GM21723 (cell line): ENCODE results near the gene CCL11.

Experiments
- ATAC-seq: cut with Tn5 transposase; IDR thresholded peaks from one replicate; pipeline ENCODE4 v1.9.1; 2021; ENCODE audit warnings: mild to moderate bottlenecking, moderate library complexity; ENCODE audit not compliant: unreplicated experiment

The CCL11 gene

DNA sequence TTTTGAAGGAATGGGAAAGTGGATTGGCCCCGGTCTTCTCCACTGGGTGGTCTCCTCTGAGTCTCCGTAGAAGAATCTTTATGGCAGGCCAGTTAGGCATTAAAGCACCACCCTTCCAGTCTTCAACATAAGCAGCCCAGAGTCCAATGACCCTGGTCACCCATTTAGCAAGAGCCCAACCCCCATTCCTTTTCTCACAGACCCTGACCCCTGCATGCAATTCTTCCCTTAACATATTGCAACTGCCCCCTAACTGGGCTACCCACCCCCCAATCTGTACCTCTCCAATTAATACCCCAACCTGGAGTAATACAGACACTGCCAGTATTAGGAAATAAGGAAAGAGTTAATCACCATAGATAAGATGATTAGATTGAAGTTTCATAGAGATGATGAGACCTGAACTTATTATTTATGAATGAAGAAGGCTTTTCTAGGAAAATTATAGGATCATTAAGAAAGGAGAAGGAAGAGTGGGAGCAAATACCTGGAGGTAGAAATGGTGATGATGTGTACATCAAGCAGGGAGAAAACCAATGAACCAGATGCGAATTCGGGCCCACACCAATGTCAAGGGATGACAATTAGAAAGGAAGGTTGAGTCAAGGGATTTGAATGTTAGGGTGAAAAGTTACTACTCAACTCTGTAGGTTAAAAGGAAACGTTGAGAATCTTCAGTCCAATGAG is 28.1 kb upstream of the CCL11 start:
- no peak for ATAC-seq

DNA sequence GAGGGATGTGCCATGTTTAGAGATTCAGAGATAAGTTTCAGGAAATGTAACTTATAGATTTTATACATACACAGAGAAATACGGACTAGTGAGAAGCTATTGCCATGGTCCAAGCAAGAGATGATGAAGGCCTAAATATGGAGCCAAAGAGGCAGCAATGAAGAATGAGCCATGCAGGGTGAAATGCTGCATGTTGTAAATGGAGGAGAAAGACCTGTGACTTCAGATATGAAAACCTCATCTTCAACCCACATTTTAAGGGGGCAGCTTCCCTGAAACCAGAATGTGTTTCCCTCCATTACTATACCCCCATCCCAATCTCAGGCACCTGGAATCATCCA is 27.6 kb upstream of the CCL11 start:
- no peak for ATAC-seq

DNA sequence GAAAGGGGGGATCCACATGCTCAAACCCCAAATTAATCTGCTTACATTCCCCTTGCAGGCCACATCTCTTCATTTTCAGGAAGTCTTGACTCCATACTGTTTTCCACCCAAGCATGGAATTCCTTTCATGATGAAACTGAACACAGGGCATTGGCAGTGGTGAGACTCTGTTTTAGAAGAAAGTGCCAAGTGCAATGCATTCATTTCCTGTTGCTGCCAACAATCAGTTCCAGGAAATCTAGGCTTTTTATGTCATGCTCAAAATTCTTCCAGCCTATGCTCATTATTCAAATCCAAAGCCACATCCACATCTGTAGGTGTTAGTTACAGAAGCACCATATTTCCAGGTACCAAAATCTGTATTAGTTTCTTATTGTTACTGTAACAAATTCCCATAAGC is 26.4 kb upstream of the CCL11 start:
- no peak for ATAC-seq

DNA sequence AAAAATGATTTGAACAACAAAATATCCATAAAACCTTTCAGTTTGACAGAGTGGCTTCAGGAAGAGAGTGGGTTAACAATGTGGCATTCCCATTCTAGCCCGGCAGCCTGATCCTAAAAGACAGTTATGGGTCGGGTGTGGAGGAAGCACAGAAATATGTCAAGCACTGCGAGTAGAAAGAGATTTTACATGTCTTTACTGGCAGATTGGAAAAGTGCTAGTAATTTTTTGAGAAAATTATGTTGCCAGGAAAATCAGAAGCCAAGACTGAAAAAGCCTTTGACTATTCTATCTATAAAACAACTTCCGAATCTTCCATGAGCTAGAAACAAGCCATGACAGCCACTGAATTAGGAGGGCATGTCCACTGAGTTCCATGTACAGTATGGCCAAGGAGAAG is 24.7 kb upstream of the CCL11 start:
- no peak for ATAC-seq

DNA sequence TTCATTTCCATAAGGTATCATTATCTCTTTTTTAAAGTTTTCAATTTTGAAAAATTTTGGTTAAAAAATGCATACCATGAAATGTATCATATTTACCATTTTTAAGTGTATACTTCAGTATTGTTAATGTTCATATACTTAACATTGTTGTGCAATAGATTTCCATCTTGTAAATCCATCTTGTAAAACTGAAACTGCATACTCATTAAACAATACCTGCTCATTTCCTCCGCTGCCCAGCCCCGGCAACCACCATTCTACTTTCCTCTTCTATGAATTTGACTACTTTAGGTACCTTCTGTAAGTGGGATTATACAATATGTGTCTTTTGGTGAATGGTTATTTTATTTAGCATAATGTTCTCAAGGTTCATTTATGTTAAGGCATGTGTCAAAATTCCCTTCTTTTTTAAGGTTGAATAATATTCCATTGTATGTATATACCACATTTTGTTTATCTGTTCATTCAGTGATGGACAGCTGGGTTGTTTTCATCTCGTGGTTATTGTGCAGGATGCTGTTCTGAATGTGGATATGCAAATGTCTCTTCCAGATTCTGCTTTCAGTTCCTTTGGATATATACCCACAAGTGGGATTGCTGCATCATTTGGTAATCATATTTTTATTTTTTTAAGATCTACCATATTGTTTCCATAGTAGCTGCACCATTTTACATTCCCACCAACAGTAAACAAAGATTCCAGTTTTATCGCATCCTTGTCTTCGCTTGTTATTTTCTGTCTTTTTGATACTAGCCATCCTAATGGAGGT is 23.8 kb upstream of the CCL11 start:
- ATAC-seq, result no peak

DNA sequence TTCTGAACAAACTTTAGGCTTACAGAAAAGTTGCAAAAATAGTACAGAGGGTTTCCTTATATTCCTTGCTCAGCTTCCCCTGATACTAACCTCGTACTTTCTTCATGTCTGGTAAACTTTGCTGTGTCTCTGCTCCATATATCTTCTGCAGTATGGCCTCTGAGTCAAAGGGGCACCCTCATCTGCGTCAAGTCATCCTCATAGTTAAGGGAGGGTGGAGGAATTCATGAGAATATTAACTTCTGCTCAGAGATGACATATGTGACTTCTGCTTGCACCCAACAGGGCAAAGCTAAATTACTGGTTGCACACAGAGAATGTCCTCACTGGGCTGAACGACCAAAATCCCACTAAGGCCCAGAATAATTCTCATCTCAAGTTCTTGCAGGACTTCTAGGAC is 19.8 kb upstream of the CCL11 start:
- ATAC-seq, result no peak

DNA sequence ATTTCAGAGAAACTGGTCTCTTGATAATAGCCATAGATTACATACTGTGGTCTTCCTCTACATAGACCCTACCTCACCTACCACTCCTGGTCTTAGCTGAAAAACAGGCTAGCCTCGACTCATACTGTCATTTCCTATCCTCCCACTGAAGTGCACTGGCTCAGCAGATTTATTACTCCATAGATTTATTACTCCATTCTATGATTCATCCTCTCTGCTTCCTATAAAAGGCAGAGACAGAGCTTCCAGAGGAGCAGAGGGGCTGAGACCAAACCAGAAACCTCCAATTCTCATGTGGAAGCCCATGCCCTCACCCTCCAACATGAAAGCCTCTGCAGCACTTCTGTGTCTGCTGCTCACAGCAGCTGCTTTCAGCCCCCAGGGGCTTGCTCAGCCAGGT is 15.6 kb upstream of the CCL11 start, which contains the start of gene CCL7:
Gene CCL7 (plus strand): TSS at position 253 of the 400 bp plus-strand sequence. CDS start 70 bp downstream, at position 323.
- ATAC-seq, result no peak

DNA sequence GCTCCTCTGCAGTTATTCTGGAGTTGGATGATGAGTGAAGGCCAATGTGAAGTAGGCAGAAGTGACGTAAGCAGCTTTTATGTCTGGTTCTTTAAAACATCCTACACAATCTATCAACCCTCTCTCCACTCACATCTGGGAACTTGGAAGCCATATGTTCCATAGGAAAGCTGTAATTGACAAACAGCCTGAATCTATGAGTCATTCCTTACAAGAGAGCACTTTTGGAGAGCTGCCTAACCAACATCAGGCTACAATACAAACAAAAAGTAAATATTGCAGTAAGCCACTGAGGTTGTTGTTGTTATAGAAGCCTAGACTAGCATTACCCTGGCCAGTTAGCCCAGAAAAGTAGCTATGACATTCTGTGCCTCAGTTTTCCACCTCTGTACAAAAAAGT is 9.7 kb upstream of the CCL11 start:
- no peak for ATAC-seq

DNA sequence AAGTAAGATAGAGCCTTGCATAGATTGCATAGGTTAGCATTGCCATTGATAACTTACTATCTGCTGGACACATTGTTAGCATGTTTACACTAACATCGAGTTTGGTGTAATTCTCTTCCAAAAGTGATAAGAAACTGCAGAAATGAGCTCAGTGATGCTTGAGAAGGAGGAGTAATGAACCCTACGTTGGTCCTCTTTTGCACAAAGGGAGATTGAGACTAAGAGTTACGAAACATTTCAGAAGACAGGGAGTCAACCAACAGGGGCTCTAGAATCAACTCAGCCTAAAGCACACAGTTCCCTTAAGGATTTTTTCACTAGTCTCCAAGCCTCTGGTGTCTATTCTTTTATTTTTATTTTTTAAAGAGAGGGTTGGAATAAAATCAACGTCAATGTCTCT is 8.7 kb upstream of the CCL11 start:
- no peak for ATAC-seq

DNA sequence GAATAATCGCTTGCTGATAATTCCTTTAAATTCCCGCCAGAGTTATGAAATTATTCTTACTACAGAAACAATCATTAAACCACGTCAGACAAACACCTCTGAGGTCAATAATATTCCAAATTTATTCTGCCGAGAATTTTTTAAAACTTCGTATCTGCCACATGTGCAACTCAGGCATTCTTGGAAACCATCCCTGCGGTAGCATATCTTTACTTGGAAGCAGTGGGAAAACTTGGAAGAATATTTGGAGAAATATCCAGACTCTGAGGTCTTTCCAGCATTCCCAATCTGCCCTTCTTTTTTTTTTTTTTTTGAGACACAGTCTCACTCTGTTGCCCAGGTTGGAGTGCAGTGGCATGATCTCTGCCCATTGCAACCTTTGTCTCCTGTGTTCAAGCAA is 2.0 kb upstream of the CCL11 start:
- no peak for ATAC-seq

DNA sequence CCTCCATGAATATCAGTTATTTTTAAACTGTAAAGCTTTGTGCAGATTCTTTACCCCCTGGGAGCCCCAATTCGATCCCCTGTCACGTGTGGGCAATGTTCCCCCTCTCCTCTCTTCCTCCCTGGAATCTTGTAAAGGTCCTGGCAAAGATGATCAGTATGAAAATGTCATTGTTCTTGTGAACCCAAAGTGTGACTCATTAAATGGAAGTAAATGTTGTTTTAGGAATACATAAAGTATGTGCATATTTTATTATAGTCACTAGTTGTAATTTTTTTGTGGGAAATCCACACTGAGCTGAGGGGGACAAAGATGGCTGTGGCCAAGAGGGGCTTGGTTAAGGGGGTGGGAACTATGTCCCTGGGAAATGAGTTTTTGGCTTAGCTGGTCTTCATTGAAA is 2.3 kb downstream of the CCL11 start:
- ATAC-seq, result no peak

DNA sequence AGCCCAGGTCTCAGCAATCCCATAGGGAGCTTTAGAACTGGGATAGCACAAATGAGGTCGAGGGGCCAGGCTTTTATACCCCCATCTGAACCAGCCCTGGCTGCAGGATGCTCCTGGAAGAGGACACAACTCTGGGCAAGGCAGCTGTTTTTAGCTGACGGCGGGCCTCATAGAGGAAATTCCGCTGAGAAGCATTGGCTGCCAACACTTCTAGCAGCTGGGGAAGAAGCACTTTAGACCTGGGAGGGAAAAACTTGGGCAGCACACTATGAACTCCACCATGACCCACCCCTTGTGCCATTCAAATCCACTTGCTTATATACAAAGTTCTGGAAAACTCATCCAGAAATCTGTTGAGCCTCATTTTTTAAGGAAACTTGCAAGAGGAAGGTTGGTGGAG is 5.0 kb downstream of the CCL11 start:
- ATAC-seq, result no peak

DNA sequence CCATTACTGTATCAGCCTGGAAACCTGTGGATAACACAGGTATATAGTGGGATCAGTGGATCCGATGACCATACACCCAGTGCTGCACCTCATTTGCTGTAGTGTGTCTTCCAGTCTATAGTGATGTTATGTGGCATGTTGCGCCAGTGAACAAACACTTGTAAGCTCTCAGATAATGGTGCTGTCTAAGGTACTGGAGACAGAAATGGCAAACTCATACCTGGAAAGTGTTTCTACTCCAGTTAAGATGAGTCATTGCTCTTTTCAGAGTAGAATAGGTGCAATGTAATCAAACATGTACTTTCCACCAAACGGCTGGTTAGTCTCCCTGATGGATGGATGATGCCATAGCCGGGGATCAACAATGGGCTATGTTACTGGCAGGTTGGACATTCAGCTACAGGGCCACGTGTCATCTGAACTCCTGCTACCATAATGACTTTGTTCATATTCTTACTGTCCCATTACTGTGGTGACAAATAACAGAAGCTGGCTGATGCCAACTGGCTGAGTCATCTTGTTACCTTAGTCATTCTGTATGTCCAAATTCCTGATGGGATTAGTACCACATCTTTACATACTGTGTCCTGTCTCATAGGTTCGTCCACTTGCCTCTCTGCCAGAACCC is 6.3 kb downstream of the CCL11 start:
- no peak for ATAC-seq

DNA sequence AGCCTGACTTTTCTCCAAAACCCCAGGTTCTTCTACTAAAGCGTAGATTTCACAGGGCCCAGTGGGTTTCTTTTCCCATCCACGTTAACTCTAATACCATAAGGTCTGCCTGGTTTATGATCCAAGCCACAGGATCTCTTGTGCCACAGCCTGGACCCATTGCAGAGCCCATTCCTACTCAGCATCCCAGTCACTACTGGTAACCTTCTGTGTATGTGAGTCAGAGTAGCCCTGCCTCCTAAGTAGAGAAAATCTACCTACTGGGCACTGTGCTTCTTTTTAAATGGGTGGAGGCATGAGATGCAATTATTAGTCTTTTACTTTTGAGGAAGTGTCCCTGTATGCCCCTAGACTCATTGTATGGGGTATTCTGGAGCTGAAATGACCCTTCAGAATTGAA is 13.5 kb downstream of the CCL11 start:
- no peak for ATAC-seq

DNA sequence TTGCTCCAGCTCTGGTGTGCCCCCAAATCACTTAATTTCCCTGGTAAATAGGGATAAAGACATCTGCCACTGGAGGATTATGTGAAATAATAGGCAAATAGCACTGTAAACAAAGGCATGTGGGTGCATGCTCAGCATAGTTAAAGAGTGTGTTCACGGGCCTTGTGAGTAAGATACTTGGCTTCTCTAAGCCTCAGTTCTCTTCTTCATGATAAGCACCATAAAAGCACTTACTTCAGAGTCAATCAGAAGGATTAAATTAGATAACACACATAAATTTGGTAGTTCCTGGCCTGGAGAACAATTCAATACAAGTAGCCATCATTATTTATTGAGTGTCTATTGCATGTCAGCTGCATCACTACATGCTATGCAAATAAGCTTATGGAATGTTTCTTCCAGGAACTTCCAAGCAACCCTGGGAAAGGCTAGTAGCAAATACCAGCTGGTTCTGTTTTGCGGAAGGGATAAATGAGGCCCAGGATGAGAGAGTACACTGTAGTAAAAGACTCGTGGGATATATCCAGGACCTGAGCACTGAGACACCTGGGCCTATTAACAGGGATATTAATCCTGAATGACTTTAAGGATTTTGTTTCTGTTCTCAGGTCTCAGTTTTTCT is 14.5 kb downstream of the CCL11 start:
- ATAC-seq, result no peak

DNA sequence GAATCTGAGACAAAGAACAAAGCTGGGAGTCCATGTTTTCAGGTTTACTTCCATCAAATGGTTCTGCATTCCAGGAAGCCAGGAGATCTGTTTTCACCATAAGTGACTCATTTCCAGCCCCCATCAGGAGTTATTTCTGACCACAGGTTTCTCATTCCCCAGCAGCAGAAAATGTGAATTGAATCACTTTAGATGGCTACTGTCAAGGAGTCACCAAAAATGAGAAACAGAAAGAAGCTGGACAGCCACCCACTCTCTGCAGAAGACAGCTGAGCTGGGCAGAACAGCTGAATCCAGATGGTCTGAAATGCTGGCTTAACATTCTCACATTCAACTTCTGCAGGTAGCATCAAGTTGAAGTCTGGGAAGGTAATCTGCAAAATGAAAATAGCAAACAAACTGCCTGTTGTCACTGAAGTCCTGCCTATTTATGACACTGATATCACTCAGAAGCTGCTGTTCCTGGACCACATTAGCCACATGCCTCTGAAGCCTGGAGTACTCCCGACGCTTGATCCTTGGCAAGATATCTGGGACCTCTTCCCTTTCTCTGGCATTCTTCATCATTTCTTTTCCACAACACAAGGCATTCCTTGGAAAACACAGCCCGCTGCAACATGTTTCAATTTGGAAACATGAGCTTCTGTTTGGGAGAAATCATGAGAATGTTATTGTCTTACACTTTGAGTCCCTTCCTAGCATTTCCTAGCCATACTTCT is 15.3 kb downstream of the CCL11 start:
- no peak for ATAC-seq

DNA sequence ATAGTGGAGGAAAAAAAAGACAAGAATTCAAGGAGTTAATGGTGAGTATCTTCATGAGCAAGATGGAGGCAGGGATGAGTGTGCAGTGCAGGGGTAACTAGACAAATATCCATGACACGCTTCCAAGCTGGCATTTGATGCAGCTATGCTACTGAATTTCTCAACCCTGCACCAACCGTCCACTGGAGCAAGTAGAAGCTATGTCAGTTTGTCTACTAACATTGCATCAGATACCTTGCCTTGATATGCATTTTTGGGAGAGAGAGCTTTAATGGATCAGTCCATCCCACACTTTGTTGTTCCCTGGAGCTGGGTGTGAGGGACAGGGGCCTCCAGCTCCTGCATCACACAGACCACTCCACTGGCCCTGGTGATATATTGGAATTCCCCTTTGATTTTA is 16.4 kb downstream of the CCL11 start:
- ATAC-seq, result no peak

DNA sequence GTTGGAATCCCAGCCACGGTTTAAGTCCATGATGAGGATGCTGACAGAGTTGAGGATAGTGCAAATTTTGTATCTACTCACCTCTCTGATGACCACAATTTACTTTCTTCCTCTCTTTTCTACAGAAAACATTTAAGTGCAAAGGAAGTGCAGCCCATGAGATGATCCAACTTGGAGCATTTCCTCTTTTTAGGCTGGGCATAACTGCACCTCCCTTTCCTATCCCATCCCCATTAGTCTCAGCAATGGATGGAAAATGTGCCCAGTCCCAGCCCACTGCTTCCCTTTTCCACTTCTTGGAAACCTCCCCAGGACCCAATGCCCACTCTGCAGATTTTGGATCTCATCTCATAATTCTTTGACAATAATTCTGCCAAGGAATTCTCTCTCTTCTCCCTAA is 17.1 kb downstream of the CCL11 start:
- ATAC-seq, result no peak

DNA sequence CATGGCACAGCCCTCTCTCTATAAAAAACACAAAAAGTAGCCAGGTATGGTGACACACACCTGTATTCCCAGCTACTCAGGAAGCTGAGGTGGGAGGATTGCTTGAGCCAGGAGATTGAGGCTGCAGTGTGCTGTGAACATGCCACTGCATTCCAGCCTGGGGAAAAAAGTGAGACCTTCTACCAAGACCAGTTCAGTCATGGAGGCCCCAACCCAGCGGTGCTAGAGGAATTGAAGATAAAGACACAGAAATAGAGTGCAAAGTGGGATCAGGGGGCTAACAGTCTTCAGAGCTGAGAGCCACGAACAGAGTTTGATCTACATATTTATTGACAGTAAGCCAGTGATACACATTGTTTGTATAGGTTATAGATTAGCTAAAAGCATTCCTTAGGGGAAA is 18.1 kb downstream of the CCL11 start:
- ATAC-seq, result no peak

DNA sequence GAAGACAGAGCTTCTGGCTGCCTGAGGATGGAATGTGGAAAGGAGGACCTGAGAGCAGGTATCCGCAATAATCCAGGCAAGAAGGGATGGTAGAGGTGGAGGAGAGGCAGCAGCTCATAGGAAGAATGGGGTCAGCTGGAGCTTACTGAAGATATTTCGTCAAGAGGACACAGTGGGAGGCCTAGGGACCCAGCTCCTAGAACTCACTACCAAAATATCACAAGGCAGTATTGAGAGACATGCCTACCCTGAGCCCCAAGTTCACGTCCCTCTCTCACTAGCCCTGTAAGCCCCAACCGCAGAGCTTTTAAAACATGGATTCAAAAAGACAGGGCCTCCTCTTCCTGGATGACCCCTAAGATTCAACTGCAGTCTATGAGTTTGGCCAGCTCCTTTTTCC is 19.5 kb downstream of the CCL11 start:
- no peak for ATAC-seq

DNA sequence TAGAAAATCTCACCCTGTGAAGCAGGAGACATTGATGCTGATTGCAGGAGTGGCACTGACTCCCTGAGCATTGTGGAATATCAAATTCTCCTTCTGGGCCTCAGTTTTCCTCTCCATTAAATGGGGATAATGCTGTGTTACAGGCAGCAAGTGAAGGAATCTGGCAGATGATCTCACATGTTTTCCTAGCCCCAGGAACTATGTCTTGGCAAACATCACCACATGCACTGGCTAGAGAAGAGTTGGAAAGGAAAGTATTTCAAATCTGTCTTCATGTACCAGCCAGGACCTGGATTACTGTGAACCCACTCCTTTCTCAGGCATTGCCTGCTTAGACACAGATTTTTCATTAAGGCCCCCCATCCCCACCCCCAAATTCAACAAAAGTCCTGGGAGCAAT is 20.1 kb downstream of the CCL11 start:
- ATAC-seq, result no peak
